Amniotic stem cell (primary cell): ENCODE data around the gene ZNF57.
"Not testable (repeated sequence)": the region's sequence is repeated elsewhere in the genome, so short reads cannot be mapped to it uniquely, and the experiment has no call there.

ENCODE experiments used
- DNase-seq: peaks from one replicate; lab custom pipeline; 2025; lab: John Stamatoyannopoulos, UW

The ZNF57 gene

DNA sequence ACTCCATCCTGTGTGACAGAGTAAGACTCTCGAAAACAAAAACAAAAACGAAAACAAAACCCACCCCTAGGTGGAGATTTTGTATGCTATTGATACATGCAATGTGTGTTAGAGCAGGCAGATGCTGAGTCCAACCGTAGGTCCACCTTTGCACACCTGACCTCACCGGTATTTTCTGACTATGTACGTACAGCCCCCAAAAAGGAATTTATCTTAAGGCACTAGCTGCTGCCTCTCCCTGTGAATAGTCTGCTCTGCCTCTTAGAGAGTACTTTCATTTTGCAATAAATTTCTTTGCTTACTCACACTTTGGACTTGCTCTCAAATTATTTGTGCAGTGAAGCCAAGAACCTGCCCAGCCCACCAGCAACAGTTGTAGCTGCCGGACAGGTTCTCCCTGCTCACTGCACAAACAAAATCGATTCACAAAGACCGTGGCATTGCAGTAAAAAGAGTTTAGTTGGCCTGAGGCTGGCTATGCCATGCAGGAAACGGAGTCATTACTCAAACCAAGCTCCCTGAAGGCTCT, 52.3 kb downstream of the ZNF57 start:
- no peak for DNase-seq

- DNase-seq: no peak
Measured at GRCh38 chr19:2957160-2957559, 56.4 kb downstream of the ZNF57 start.

DNA sequence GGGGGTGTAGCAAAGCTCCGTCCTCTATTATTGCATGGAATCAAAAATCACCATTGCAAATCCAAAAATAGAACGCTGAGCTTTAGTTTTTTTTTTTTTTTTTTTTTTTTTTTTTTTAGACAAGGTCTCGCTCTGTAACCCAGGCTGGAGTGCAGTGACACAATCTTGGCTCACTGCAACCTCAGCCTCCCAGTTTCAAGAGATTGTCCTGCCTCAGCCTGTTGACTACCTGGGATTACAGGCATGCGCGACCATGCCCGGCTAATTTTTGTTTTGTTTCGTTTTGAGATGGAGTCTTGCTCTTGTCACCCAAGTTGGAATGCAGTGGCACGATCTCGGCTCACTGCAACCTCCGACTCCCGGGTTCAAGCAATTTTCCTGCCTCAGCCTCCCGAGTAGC, 59.4 kb downstream of the ZNF57 start:
- DNase-seq: no peak

DNA sequence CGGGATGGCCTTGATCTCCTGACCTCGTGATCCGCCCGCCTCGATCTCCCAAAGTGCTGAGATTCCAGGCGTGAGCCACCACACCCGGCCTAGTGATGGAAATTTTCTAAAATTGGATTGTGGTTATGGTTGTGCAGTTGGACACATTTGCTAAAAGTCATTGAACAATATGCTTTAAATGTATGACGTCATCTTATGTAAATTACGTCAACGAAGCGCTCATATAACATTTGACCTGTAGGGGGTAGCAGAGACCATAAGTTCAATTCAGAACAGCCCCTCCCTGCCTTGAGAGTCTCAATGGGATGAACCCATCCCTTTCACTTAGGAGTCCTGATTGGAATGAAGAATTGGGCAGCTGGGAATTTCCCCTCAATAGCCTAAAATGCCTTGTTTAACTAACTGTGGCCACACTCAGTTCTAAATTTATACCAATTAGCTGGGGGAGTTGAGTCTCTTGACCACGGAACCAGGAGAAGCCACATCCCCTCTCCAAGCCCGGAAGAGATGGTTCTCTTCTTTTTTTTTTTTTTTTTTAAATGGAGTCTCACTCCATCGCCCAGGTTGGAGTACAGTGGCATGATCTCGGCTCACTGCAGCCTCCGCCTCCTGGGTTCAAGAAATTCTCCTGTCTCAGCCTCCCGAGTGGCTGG, 61.4 kb downstream of the ZNF57 start:
- DNase-seq: peak; percentile 62

DNA sequence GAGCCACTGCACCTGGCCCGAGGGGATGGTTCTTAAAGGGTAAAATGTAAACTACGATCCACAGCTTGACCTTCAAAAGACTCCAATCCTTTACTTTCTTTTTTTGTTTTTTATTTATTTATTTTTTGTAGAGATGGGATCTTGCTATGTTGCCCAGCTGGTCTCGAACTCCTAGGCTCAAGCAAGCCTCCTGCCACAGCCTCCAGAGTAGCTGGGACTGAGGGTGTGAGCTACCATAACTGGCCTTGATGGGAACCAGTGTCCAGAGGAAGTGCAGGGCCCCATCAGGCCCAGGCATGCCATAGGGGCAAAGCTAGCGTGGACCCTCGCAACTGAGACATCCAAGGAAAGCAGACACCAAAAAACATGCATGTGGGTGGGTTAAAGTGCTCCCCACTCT, 62.4 kb downstream of the ZNF57 start:
- no peak for DNase-seq

DNA sequence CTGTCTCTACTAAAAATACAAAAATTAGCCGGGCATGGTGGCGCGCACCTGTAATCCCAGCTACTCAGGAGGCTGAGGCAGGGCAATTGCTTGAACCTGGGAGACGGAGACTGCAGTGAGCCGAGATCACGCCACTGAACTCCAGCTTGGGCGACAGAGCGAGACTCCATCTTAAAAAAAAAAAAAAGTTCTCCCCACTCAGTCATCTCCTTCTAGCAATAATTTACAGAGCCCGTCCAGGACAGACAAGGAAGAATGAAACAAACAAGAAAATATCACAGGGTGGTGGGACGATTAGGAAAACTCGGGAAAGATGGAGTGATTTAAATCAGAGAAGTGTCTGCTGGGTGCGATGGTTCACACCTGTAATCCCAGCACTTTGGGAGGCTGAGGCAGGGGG, 62.9 kb downstream of the ZNF57 start:
- DNase-seq: not testable (repeated sequence)

- DNase-seq: no peak
Measured at GRCh38 chr19:2964874-2965273, 64.1 kb downstream of the ZNF57 start.

GRCh38 chr19:2967972-2968371, 67.2 kb downstream of the ZNF57 start:
- DNase-seq: no peak
